Right lobe of liver (tissue), 6 donors: ENCODE results near the gene MMP15. TPM values are rescaled to one million over a fixed set of nuclear protein-coding genes. Genes with fewer than 3 reads are reported as not detected.

Source experiments
- ATAC-seq, 4 donors: fragments of 200-7000 bp; cut with Tn5 transposase; one replicate each; pipeline ENCODE4 v1.9.1; 2020; ENCODE audit warnings: mild to moderate bottlenecking in 4 of 4, moderate library complexity in 4 of 4
- DNase-seq, 3 donors: peaks; one replicate each; pipeline ENCODE4 v3.0.0-alpha.2; 2020
- H3K27ac ChIP-seq, 3 donors: fragments of 200-600 bp; one replicate each; pipeline ENCODE4 v1.8.0; 2022
- H3K27me3 ChIP-seq, 2 donors: fragments of 200-600 bp; one replicate each; pipeline ENCODE4 v1.8.0; 2022
- H3K36me3 ChIP-seq, 4 donors: fragments of 200-600 bp; sonication (generic) in 1 of 4; one replicate each; pipeline versions ENCODE4 v1.5.1 to v1.8.0; 2017 to 2022; ENCODE audit warnings: control low read depth in 1 of 4
- H3K4me1 ChIP-seq, 4 donors: fragments of 200-600 bp; sonication (generic) in 1 of 4; one replicate each; pipeline versions ENCODE4 v1.5.1 to v1.8.0; 2017 to 2022; ENCODE audit warnings: control low read depth in 1 of 4
- H3K4me3 ChIP-seq, 3 donors: fragments of 200-600 bp; one replicate each; pipeline ENCODE4 v1.8.0; 2022
- H3K9me3 ChIP-seq, 4 donors: fragments of 200-600 bp; sonication (generic) in 1 of 4; one replicate each; pipeline versions ENCODE4 v1.5.1 to v1.8.0; 2017 to 2022; ENCODE audit warnings: control low read depth in 1 of 4
- POLR2A ChIP-seq: fragments of 450-650 bp; IDR thresholded peaks from one replicate; pipeline ENCODE4 v1.6.1; 2017; ENCODE audit warnings: antibody characterized with exemption, mild to moderate bottlenecking
- WGBS: methylation state at CpG from one replicate; pipeline ENCODE4 v1.1.6; 2018; ENCODE audit warnings: low coverage, low lambda C conversion rate; ENCODE audit not compliant: insufficient coverage; ENCODE audit errors: missing lambda C conversion rate; 5-methylcytosine and 5-hydroxymethylcytosine counted together
- intact Hi-C, 2 donors: fragments of 100-400 bp; cut with DNase I; formaldehyde crosslinking; loops; one replicate each; pipeline versions ENCODE4 v1.11.2 to v1.14.1; 2022
- total RNA-seq, 6 experiments: library from RNA; depleted of rRNA in 2 of 6; stranded (reverse); fragments of >200 nt in 2 of 6; fragmentation: NEBNext Ultra II Directional in 3 of 6; extraction: Animal tissue kit (Norgen Biotek cat#: 25700) in 3 of 6; gene quantifications; one replicate each; pipeline versions ENCODE4 v1.1.0 to v1.2.4, GENCODE V29; 2016 to 2023
- TF ChIP-seq, protein P1 (sequence below), 4 donors: fragments of 200-600 bp in 3 of 4; fragments of 450-650 bp in 1 of 4; IDR thresholded peaks; one replicate each; pipeline versions ENCODE4 v1.5.1 to v1.8.0; 2016 to 2022; ENCODE audit warnings: antibody characterized with exemption in 4 of 4, mild to moderate bottlenecking in 2 of 4
- donor health status: DM: no; HTN: yes; CAD: no.
- donor health status: DM: no; HTN: no; CAD: no.
- donor health status: DM: no; HTN: no; CAD: no.
- donor health status: DM: no; HTN: yes; CAD: no.
- donor health status: DM: no; HTN: yes; CAD: no.

MMP15 gene
- total RNA-seq, 6 experiments from 2014 or later: 22.3 to 76.0 (median 35.2) TPM

DNA sequence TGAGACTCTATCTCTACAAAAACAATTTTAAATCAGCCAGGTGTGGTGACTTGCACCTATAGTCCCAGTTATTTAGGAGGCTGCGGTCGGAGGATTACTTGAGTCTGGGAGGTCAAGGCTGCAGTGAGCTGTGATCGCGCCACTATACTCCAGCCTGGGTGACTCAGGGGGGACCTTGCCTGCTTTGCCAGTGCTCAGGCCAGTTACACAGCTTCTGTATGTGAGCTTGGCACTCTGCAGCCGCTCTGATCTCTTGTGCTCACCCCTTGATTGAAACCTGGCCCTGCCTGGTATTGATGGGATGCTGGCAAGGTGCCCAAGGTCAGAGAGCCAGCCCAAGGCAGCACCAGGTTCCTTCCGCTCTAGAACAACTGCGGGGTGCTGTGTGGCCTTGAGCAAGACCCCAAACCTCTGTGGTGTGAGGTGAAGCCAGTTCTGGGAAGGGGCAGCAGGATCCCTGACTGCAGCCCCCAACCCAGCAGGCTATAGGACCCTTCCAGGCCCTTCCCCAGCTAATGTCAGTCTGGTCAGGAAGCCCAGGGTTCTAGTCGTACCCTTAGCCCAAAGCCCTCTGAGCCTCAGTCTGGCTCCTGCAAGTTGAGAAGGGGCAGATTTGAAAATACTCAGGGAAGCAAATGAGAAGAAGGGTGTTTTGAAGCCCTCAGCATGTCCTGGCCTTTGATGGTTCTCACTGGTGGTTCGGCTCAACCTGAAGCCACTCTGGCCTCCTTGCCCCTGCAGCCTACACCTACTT, 18.9 kb downstream of the MMP15 start:
- ATAC-seq: peak in 2 of 4 donors; percentile 10 to 27
- intact Hi-C loops: no loop called here
- H3K27me3 ChIP-seq: no peaks in the 10 kb centered on the region
- no peaks in the 10 kb centered on the region for H3K9me3 ChIP-seq
- WGBS: 69% methylated on average over 4 of the region's 9 CpGs
- TF ChIP-seq POLR2A: no peak
- TF ChIP-seq, protein P1, sequence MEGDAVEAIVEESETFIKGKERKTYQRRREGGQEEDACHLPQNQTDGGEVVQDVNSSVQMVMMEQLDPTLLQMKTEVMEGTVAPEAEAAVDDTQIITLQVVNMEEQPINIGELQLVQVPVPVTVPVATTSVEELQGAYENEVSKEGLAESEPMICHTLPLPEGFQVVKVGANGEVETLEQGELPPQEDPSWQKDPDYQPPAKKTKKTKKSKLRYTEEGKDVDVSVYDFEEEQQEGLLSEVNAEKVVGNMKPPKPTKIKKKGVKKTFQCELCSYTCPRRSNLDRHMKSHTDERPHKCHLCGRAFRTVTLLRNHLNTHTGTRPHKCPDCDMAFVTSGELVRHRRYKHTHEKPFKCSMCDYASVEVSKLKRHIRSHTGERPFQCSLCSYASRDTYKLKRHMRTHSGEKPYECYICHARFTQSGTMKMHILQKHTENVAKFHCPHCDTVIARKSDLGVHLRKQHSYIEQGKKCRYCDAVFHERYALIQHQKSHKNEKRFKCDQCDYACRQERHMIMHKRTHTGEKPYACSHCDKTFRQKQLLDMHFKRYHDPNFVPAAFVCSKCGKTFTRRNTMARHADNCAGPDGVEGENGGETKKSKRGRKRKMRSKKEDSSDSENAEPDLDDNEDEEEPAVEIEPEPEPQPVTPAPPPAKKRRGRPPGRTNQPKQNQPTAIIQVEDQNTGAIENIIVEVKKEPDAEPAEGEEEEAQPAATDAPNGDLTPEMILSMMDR (IDR thresholded peaks at IDR 0.05): no peak
- DNase-seq: no peak
- H3K36me3 ChIP-seq: peaks cover 0 to 47% (median 19%) of the 10 kb centered on the region in 4 donors
- H3K4me1 ChIP-seq: no peaks in the 10 kb centered on the region
- no peak overlapping the region for H3K27ac ChIP-seq
- no peak overlapping the region for H3K4me3 ChIP-seq

DNA sequence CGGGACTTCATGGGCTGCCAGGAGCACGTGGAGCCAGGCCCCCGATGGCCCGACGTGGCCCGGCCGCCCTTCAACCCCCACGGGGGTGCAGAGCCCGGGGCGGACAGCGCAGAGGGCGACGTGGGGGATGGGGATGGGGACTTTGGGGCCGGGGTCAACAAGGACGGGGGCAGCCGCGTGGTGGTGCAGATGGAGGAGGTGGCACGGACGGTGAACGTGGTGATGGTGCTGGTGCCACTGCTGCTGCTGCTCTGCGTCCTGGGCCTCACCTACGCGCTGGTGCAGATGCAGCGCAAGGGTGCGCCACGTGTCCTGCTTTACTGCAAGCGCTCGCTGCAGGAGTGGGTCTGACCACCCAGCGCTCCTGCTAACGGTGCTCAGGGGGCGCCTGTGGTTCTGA, 19.5 kb downstream of the MMP15 start:
- no peaks in the 10 kb centered on the region for H3K27me3 ChIP-seq
- WGBS: 97% methylated on average over 7 of the region's 31 CpGs
- no peak overlapping the region for H3K27ac ChIP-seq
- H3K4me1 ChIP-seq: no peaks in the 10 kb centered on the region
- no peaks in the 10 kb centered on the region for H3K9me3 ChIP-seq
- intact Hi-C loops: no loop called here
- ATAC-seq: no peak
- TF ChIP-seq POLR2A: no peak
- TF ChIP-seq, protein P1 (IDR thresholded peaks at IDR 0.05): no peak
- no peak overlapping the region for H3K4me3 ChIP-seq
- DNase-seq: no peak
- H3K36me3 ChIP-seq: peaks cover 0 to 41% (median 15%) of the 10 kb centered on the region in 4 donors

DNA sequence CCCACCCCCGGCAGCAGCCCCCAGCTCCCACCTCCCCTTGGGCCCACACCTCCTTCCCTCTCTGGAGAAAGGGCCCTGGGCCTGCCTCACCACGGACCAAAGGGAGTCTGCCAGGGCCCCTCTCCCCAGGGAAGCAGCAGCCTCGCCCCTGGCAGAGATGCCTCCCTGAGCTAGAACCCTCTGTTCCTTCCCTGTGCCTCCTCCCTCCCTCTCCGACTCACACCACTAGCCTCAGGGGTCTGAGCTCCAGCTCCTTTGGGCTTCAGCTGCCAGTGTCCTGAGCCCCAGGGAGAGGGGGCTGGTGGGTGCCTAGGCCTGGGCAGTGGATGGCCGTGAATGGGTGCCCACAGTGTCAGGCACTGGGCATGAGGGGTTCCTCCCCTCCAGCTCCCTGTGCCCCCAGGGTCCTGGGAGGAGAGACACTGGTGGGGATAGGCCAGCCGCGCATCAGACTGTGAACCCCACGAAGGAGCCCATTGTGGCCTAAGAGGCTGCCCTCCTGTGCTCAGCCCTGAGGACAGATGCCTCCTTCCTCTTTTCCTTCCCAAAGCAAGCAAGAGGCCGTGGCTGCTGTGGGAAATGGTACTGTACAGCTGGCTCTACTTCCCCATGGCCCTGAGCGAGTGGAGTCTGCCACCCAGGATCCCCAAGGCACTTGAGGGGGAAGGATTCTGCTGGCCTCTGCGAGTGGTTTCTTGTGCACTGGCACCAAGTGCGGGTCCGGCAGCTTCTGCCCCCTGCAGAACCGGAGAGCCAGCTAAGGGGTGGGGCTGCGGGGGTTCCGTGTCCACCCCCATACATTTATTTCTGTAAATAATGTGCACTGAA, 20.7 kb downstream of the MMP15 start:
- H3K27me3 ChIP-seq: no peaks in the 10 kb centered on the region
- TF ChIP-seq, protein P1 (IDR thresholded peaks at IDR 0.05): no peak
- no peak for TF ChIP-seq POLR2A
- H3K9me3 ChIP-seq: no peaks in the 10 kb centered on the region
- peaks cover 0 to 29% (median 10%) of the 10 kb centered on the region in 4 donors for H3K36me3 ChIP-seq
- H3K27ac ChIP-seq: no peak overlapping the region
- 83% methylated on average over 1 of the region's 16 CpGs for WGBS
- H3K4me3 ChIP-seq: no peak overlapping the region
- peak in 3 of 4 donors; percentile 2 to 47 (median 24) for ATAC-seq
- H3K4me1 ChIP-seq: no peaks in the 10 kb centered on the region
- intact Hi-C loops: no loop called here
- no peak for DNase-seq

DNA sequence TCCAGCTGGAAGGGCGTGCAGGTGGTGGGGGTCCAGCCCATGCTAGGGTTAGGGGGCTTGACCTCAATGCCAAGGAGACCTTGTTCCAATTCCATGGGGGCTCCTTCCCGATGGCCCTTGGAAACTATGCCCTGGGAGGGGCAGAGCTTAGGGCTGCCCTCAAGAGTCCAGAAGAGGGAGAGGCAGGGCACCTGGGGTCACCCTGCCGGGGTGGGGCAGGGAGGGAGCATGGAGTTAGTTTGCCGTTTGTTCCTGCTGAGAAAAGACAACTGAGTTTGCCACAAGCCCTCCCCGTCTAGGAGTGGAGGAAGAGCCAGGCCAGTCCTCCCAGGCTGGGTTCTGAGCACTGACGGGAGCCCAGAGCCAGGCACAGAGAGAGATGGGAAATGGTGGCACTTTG, 21.4 kb downstream of the MMP15 start:
- DNase-seq (no peak), ATAC-seq (peak in 1 of 4 donors; percentile 2)
- H3K9me3 ChIP-seq: no peaks in the 10 kb centered on the region
- TF ChIP-seq POLR2A: no peak
- TF ChIP-seq, protein P1 (IDR thresholded peaks at IDR 0.05): no peak
- H3K36me3 ChIP-seq: peaks cover 0 to 22% (median 6%) of the 10 kb centered on the region in 4 donors
- no peaks in the 10 kb centered on the region for H3K4me1 ChIP-seq
- H3K4me3 ChIP-seq: no peak overlapping the region
- intact Hi-C loops: no loop called here
- 70% methylated on average over 2 of the region's 6 CpGs for WGBS
- H3K27me3 ChIP-seq: no peaks in the 10 kb centered on the region
- H3K27ac ChIP-seq: no peak overlapping the region
